Stimulated activated CD8-positive, alpha-beta memory T cell treated with anti-CD3 and anti-CD28 coated beads, Interleukin-15, amount 100 ng/mL, for 24 hours (primary cell): ENCODE data around the gene NDEL1.

Experiments used
- DNase-seq: peaks from one replicate; pipeline ENCODE4 v3.0.0-alpha.2; 2020; ENCODE audit warnings: low read depth

Gene NDEL1

GRCh38 chr17:8417806-8418205 lies 17.9 kb upstream of the NDEL1 start:
- no peak for DNase-seq

- DNase-seq = no peak
These were observed 17.2 kb upstream of the NDEL1 start for GRCh38 chr17:8418471-8418870.

- DNase-seq = no peak
These were observed 16.4 kb upstream of the NDEL1 start for GRCh38 chr17:8419305-8419704.

- no peak for DNase-seq
These were observed 15.4 kb upstream of the NDEL1 start for GRCh38 chr17:8420041-8420934.

GRCh38 chr17:8421571-8421970 lies 14.1 kb upstream of the NDEL1 start:
- DNase-seq = no peak

- DNase-seq = no peak
These were observed 9.5 kb upstream of the NDEL1 start for GRCh38 chr17:8426094-8426720.

- no peak for DNase-seq
These were observed 8.9 kb upstream of the NDEL1 start for GRCh38 chr17:8426802-8427201.

- DNase-seq = no peak
These were observed 4.7 kb upstream of the NDEL1 start for GRCh38 chr17:8430966-8431365.

GRCh38 chr17:8436169-8436843 lies 622 bp downstream of the NDEL1 start:
- peak; percentile 33 for DNase-seq

GRCh38 chr17:8436844-8437171 lies 1.1 kb downstream of the NDEL1 start:
- no peak for DNase-seq

GRCh38 chr17:8438441-8438840 lies 2.8 kb downstream of the NDEL1 start:
- DNase-seq = no peak

GRCh38 chr17:8439681-8440080 lies 4.0 kb downstream of the NDEL1 start:
- no peak for DNase-seq

- DNase-seq = no peak
These were observed 6.0 kb downstream of the NDEL1 start for GRCh38 chr17:8441690-8442089.

- no peak for DNase-seq
These were observed 6.6 kb downstream of the NDEL1 start for GRCh38 chr17:8442310-8442709.

GRCh38 chr17:8443756-8444155 lies 8.1 kb downstream of the NDEL1 start:
- no peak for DNase-seq

- DNase-seq = no peak
These were observed 8.8 kb downstream of the NDEL1 start for GRCh38 chr17:8444494-8444893.

- no peak for DNase-seq
These were observed 9.9 kb downstream of the NDEL1 start for GRCh38 chr17:8445536-8445935.

GRCh38 chr17:8447799-8448198 lies 12.1 kb downstream of the NDEL1 start:
- DNase-seq = no peak

- no peak for DNase-seq
These were observed 12.6 kb downstream of the NDEL1 start for GRCh38 chr17:8448310-8448709.

GRCh38 chr17:8451933-8452614 lies 16.4 kb downstream of the NDEL1 start:
- DNase-seq = no peak

- DNase-seq = no peak
These were observed 17.6 kb downstream of the NDEL1 start for GRCh38 chr17:8453326-8453725.

GRCh38 chr17:8455665-8456209 lies 20.1 kb downstream of the NDEL1 start:
- no peak for DNase-seq
